ENCODE results near the gene KIF1A.
"Not testable (repeated sequence)": the region's sequence is repeated elsewhere in the genome, so short reads cannot be mapped to it uniquely, and the experiment has no call there.

KIF1A gene

DNA sequence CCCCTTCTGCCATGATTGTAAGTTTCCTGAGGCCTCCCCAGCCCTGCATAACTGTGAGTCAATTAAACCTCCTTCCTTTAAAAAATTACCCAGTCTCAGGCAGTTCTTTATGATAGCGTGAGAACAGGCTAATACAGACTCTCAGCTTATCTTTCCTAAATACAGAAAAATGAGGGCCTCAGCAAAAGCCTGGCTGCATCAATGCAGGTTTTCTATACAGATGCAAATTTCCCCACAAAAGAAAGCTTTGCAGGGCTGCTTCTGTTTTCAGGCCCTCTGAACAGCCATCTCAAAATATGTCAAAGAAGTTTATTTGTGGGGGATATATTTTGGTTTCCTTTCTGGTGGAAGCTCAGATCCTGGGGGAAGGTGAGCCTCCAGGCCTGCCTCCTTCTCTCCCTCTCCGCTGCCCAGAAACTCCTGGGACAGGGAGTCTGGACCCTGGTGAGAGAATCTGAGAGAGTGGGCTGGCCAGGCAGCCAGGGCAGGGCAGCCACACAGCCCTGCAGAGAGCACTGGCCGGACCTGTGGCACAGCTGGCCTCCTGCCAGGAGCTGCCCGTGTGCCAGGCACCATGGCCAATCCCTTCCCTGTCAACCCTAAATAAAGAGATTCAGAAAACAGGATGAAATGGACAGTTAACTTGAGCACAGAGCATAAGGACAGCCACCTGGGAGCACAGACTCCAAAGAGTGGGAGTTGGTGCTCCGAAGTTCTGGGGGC lies 27.0 kb upstream of the KIF1A start:
- DNase-seq (ENCODE audit: extremely low read depth in 1 of 2, low read depth in 1 of 2) = no peak

DNA sequence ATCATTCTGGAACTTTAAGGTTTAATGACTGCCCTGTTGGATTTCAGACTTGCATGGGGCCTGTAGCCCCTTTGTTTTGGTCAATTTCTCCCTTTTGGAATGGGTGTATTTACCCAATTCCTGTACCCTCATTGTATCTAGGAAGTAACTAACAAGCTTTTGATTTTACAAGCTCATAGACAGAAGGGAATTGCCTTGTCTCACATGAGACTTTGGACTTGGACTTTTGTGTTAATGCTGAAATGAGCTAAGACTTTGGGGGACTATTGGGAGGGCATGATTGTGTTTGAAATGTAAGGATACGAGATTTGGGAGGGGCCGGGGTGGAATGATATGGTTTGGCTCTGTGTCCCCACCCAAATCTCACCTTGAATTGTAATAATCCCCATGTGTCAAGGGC lies 26.3 kb upstream of the KIF1A start:
- DNase-seq (ENCODE audit: extremely low read depth in 1 of 2, low read depth in 1 of 2) = not testable (repeated sequence)

DNA sequence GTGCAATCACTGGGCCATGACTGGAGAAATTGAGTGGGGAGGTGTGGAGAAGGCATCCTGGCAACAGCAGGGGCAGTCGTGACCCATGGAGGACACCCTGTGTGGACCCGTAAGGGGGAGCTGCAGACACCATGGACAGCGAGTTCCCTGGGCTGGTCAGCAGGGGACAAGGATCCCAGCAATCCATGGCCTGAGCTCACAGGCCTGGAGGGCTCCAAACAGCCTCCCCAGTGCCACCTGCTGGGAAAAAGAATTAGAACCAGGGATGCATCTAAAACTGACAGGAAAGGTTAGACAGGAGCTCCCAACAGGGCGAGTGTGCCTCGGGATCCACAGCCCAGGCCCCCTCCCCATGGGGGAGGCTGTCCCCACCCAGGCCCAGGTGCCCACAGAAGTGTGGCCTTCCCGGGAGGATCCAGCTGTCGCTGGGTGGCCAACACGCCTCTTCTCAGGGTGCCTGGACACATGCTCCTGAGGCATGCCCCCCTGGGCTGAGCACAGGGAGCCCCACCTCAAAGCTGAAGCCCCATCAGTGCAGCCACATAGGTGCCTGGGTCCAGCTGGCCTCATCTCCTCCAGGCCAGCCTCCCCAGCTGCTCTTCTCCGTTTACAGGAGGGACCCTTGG lies 20.5 kb upstream of the KIF1A start:
- DNase-seq (ENCODE audit: extremely low read depth in 1 of 2, low read depth in 1 of 2) = no peak

DNA sequence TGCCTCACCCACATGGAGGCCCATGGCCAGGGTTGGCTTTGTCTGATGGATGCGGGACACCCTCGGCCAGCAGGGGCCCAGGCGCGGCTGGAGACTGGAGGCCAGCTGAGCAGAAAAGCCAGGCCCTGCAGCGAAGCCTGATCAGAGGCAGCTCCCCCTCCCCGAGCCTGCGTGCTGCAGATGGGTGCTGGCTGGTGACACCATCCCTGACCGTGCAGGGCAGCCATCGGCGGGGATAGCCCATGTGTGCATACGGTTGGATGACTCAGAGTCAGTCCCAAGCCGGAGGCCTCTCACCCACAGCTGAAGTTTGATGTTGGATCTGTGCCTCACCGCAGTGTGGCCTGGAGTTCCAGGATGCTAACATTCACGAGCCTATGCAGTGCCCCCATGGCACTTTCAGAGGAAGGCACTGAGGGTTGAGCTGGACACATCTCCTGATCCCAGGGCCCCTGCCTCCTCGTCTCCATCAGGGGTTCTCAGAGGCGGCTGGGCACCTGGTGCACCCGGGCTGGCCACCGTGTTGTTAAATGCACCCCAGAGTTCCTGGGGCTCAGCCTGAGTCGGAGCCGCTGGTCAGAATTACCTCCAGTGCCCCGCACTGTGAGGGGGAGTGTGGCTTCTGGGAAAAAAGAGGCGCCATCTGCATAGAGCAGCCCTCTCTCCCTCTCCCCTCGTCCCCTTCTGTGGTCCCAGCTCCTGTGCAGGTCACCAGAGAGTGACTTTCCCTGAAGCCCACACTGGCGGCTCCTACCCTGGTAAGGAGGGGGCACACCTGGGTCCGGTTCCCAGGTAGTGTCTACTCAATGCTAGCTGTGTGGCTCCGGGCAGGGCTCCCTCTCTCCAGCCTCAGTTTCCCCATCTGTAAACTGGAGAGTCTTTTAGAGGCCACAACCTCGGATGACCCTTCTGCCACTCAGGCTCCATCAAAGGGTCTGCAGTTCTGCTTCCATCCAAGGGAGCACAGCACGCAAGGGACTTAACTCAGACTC lies 19.4 kb upstream of the KIF1A start:
- DNase-seq (ENCODE audit: extremely low read depth in 1 of 2, low read depth in 1 of 2) = no peak

DNA sequence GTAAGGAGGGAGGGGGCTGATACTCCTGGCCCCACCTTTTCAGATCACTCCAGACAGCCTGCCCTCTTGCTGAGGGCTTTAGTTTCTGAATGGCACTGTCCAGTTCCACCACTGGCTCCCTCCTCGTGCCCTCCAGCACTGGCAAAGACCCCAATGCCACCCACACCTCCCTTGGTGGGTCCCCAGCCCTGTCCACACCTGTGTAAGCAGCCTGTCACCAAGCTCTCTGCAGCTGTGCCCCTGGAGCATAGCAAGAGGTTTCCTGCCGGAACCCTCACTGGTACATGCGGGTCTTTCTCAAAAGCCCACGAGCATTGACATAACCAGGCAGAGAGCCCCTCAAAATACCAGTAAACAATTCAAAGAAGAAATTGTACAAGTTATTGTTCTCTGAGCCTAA lies 17.6 kb upstream of the KIF1A start:
- DNase-seq (ENCODE audit: extremely low read depth in 1 of 2, low read depth in 1 of 2) = no peak

DNA sequence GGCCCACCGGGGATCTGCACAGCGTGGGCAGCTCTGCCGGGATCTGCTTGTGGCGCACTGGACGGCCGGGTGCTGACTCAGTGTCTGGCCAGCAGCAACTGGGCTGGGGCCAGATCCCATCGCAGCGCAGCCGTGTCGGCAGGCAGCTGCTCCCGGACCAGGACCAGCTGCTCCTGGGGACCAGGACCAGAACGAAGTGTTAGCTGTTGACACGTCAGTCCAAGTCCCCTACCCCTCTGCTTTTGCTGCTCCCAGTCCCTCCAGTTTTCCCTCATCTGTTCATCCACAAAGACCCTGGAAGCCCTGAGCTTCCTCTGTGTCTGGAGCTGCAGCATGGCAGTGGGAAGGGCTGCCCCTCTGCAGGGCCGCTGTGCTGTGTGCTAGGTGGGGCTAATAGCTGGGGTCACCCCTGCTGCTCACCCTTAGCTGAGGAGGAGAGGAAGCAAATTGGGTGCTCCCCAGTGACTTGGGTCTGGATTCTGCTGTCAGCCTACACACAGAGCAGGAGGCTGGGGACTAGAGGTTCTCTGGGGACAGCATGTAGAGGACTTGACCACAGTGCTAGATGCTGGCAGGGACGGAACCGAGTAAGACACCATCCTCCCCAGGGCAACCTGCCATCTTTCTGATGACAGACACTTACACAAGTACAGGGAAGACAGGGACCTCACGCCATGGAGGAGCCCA lies 16.9 kb upstream of the KIF1A start:
- no peak for DNase-seq (ENCODE audit: extremely low read depth in 1 of 2, low read depth in 1 of 2)

DNA sequence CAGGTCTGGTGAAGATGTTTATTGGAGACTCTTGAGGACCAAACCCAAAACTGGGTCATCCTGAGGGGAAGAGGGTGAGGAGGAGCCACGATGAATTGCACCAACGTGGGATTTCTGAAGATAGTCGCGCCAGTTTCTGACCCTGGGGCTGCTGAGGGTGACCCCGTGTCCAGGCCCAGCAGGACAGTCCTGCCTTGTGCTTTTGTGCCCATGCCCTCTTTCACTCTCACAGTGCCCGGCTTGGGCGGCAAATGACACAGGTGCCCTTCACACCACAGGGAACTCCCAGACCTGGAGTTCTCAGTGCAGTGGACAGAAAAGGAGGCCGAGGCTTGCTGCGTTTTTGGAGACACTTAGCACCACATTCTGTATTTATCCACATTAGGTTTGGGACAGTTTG lies 15.5 kb upstream of the KIF1A start:
- DNase-seq (ENCODE audit: extremely low read depth in 1 of 2, low read depth in 1 of 2) = no peak

DNA sequence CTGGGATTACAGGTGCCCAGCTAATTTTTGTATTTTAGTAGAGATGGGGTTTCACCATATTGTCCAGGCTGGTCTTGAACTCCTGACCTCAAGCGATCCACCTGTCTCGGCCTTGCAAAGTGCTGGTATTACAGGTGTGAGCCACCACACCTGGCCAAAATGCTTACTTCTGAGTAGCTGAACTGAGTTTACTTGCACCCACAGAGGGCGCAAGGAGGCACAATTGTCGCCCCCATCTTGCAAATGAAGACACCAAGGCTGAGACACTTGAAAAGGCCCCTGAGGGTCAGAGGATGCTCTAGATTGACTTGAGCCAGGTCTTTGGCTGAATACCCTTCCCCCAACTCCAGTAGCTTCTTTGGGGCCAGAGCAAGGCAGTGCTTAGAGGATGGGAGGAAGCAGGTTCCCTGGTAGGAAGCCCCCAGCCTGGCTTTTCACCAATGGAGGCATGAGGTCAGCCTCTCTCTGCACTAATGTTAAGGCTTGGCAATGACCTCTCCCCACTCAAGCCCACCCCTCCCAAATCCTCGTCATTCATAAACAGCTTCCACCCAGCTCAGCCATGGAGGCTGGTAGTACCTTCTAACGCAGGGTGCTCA lies 14.5 kb upstream of the KIF1A start:
- no peak for DNase-seq (ENCODE audit: extremely low read depth in 1 of 2, low read depth in 1 of 2)

DNA sequence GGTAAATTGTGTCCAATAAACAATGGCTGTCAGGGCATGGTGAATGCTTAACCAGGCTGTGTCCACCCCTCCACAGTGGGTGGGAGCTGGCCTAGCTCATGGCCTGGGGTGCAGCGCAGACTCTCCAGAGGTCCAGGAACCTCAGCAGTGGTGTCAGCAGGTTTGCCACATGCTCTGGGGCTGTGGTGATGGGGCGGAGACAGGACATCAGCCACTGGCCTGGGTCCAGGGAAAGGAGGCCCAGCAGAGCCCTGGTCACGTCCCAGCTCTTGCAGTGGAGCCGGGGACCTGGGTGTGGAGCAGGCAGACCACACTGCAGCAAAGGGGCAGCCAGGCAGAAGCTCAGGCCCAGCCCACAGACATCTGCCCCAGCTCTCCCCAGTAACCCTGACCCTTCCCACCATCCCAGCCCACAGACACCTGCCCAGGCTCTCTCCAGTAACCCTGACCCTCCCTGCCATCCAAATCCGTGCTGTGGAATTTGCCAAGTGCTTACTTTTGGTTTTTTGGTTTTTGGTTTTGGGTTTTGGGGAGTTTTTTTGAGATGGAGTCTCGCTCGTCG lies 13.8 kb upstream of the KIF1A start:
- DNase-seq (ENCODE audit: extremely low read depth in 1 of 2, low read depth in 1 of 2) = no peak

DNA sequence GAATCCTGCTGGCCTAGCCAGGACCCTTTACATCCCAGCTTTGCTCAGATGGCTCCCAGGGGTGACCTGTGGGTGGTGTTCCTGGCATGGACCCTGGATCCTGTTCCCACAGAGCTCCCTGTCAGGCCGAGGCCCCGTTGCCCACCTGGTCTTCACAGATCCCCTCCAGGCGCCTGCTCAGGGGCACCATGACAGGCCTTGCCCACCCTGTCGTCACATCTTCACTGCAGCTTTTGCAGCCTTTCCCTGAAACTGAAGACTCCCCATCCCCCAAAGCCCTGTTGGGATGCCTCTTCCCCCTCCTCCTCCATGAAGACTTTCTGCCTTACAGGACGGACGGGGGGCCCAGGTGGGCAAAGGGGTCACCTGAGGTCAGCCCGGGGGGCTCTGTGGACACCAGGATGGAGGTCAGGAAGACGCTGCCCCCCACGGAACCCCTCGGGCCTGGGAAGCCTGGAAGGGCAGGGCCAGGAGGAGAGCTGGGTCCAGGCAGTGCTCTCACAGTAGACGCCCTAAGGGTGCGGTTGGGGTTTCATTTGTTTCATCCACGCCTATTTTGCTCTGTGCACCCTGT lies 13.0 kb upstream of the KIF1A start:
- DNase-seq (ENCODE audit: extremely low read depth in 1 of 2, low read depth in 1 of 2) = no peak

DNA sequence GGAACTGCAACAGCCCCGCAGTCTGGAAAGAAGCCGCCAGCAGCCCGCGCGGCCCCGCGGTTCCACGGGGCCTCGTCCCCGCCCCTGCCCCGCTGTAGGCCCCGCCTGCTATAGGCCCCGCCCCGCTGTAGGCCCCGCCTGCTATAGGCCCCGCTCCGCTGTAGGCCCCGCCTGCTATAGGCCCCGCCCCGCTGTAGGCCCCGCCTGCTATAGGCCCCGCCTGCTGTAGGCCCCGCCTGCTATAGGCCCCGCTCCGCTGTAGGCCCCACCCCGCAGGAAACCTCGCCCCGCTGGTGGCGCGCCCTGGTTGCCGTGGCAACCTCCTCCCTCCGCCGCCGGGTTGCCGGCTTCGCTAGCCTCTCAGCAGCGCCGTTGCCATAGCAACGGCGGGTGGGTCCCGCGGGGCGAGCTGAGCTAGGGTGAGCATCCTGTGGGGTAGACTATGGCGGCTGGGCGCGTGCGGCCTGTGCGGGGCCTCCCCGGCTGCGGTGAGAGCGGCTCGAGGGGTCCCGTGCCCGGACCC lies 12.2 kb upstream of the KIF1A start:
- DNase-seq (ENCODE audit: extremely low read depth in 1 of 2, low read depth in 1 of 2) = peak; percentile 92 to 95

DNA sequence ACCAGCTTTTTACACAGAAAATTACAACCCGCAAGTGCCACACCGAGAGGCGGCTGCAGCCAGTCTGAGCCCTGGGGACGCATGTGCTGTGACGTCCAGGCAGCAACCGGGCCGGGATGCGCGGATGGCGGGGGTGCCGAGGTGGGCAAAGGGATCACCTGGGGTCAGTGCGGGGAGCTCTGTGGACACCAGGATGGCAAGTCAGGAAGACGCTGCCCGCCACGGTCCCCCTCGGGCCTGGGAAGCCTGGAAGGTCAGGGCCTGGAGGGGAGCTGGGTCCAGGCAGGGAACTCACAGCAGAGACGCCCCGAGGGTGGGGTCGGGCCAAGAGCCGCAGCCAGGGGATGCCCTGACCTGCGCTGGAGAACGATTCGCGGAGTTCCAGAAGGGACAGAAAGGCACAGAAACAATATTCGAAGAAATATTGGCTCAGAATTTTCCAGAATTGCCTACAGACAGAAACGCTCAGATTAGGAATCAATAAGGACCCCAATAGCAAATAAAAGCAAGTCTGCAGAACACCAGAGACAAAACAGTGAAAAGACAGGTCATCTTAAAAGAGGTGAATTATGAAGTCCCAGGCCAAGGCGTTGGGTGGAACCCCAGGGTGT lies 11.7 kb upstream of the KIF1A start:
- no peak for DNase-seq (ENCODE audit: extremely low read depth in 1 of 2, low read depth in 1 of 2)

DNA sequence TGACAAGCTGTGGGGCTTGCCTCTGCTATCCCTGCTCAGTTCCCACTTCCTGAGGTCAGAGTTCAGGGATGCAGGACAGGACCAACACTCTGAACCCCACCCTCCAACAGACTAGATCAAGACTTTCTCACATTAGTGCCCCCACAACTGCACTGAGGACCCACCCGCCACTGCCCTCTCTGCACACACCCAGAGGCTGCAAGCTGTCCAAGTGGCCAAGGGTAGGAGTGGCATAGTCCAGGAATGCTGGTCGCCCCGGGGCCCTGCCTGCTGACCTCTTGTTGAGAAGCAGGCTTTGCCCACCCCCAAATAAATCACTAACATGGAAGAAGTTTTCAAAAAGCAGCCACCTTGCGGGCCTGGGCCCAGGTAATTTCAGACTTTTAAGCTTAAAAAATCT lies 5.5 kb upstream of the KIF1A start:
- DNase-seq (ENCODE audit: extremely low read depth in 1 of 2, low read depth in 1 of 2) = no peak

DNA sequence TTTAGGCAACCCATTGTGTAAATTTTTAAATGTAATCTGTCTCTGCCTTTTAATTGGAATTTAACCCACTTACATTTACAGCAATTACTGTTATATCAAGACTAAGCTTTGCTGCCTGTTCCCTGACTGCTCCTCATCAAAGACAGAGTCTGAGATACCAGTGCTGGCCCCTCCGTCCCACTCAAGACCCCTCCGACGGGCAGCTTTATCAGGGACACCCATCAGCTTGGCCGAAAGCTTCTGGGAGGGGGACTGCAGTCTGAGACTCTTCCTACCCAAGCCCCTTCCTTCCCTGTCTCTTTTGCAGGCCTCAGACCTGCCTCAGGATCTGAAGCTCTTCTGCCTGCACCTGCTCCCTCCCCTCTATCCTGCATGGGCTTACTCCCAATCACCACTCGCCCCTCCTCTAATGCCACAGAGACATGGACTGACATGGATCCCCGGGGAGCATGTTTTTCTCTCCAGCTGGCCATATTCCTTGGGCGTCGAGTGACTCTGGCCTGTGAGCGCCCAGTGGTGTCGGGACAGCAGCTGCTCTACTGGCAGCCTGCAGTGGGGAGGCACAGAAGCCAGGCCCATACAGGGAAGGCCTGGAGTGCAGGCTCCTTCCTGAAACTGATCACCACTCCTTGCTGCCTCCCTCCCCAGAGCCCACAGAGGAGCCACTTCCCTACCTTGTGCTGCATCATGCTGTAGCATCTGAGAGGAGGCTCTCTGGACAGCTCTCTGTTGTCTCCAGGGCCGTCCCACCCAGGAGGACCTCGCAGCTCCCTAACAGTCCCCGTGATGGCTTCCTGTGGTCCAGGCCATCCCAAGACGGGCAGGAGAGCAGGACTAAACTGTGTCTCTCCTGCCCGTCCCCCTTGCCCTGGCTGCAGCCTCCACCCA lies 3.7 kb upstream of the KIF1A start:
- DNase-seq (ENCODE audit: extremely low read depth in 1 of 2, low read depth in 1 of 2) = no peak

DNA sequence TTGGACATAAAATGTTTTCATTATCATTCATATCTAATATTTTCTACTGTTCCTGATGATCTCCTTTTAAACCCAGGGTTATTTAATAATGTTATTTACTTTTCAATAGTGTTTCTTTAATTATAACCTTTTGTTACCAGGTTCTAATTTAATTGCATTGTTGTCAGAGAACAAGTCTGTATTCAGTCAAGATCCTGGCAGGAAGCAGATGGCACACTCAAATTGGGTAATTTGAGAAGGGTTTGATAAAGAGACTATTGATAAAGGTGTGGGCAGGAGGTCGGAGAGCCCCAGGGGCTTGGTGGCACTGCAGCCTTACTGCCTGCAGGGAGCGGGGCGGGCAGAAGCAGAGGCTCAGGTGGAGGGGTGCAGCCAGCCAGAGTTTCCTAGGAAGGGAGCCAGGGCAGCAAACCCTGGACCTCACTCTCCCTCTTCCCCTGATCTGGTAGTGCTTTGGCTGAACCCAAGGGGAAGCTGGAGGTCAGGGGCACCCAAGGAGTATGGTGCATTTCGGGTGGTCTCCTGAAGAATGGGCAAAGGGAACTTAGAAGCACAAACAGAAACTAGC lies 2.3 kb upstream of the KIF1A start:
- DNase-seq (ENCODE audit: extremely low read depth in 1 of 2, low read depth in 1 of 2) = no peak

DNA sequence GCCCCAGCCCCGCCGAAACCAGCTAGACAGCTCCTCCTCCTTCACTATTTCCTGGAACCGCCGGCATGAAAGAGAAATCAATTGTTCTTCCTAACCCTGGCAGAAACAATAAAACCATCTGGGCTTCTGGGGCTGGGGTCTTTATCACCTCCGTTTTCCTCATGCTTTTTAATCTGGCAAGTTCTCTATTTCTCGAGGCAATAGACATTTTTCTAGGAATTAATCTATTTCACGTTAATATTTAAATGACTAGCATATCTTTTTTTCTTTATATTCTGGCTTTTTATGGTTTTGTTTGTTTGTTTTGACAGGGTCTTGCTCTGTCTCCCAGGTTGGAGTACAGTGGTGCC lies 1.4 kb upstream of the KIF1A start:
- no peak for DNase-seq (ENCODE audit: extremely low read depth in 1 of 2, low read depth in 1 of 2)

DNA sequence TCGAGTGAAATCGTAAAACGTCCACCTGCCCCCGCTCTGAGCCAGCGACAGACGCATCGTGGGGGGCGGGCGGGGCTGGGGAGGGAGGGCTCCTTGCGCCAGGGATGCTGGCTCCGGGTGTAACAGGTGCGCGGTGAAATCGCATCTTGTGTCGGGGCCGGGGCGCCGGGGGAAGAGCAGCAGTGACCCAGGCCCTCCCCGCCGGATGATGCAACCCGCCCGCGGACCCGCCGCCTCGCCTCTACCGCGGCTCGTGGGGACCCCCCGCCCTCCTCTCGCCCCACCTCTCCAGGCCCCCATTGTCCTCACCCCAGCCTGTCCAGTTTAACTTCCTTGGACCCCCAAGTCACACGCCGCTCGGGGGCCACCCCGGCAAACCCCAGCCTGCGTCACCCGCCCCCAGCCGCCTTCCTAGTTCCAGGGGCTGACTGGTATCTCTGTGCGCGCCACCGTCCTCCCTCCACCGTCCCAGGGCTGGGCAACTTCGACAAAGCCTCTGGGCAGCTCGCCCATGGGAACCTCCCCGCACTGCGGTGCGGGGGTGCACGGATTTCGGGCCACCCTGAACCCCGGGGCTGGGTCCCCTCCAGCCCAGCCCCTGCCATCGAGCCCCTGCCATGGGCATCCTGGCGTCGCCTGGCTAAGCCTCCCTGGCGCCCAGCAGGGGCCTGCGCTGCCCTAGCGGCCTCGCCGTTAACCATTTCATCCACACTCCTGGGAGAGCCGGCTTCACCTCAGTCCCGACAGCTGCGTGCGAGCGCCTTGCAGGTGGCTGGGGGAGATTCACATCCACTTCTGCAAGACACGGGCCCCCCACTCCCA lies 799 bp upstream of the KIF1A start:
- DNase-seq (ENCODE audit: extremely low read depth in 1 of 2, low read depth in 1 of 2) = no peak

Measured in stimulated activated CD8-positive, alpha-beta memory T cell treated with anti-CD3 and anti-CD28 coated beads, Interleukin-7, amount 100 ng/mL, for 48 hours (primary cell).